HUES48 (cell line): ENCODE data around the gene LPCAT1.
"Not testable (repeated sequence)": the region's sequence is repeated elsewhere in the genome, so short reads cannot be mapped to it uniquely, and the experiment has no call there.

Experiments
- H3K27ac ChIP-seq: one replicate; pipeline ENCODE4 v1.7.0; 2013; ENCODE audit warnings: low read depth, low read length, inconsistent platforms
- H3K27me3 ChIP-seq: 2 replicates; pipeline ENCODE4 v1.6.1; 2013; ENCODE audit warnings: mild to moderate bottlenecking, low read length; ENCODE audit not compliant: control insufficient read depth, insufficient read depth
- H3K36me3 ChIP-seq: 2 replicates; pipeline ENCODE4 v1.6.1; 2013; ENCODE audit warnings: low read length; ENCODE audit not compliant: control insufficient read depth, insufficient read depth
- H3K4me1 ChIP-seq: 2 replicates; pipeline ENCODE4 v1.6.1; 2013; ENCODE audit warnings: mild to moderate bottlenecking, low read length; ENCODE audit not compliant: control insufficient read depth, insufficient read depth
- H3K4me3 ChIP-seq: 2 replicates; pipeline ENCODE4 v1.5.1; 2013; ENCODE audit warnings: mild to moderate bottlenecking, low read depth, low read length
- H3K9ac ChIP-seq: 2 replicates; pipeline ENCODE4 v1.6.1; 2013; ENCODE audit warnings: mild to moderate bottlenecking, low read depth, low read length, moderate library complexity
- H3K9me3 ChIP-seq: 2 replicates; pipeline ENCODE4 v1.6.1; 2013; ENCODE audit warnings: low read length; ENCODE audit not compliant: control insufficient read depth, insufficient read depth

The LPCAT1 gene

DNA sequence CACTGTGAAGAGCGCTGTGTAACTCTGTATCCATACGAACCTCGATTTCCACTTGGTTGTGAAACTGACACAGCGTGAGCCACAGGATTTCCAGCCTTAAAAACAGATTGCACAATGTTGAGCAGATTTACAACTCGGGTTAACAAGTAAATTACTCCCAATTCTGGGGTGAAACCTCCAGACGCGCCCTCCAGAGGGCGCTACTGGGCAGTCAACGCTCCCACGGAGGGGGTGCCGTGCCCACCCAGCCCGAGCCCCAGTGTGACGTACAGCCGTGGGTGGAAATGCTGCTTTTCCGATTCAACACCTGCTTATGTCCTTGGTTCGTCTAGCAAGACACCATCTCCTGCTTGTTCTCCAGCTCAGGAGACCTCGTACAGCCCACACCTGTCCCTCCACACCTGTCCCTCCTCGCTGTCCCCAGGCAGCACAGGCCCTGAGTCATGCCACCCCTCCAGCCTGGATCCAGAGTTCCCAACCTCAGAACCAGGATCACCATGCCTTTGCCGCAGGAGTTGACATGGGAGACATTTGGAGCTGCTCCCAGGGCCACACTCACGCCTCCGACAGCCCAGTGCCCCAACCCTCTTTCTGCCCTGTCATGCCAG is 44.1 kb downstream of the LPCAT1 start:
- no peak overlapping the region for H3K4me3 ChIP-seq
- H3K9ac ChIP-seq: no peak overlapping the region
- H3K9me3 ChIP-seq: no peaks in the 10 kb centered on the region
- no peak overlapping the region for H3K27ac ChIP-seq
- H3K36me3 ChIP-seq: peaks cover 78% of the 10 kb centered on the region
- no peaks in the 10 kb centered on the region for H3K4me1 ChIP-seq
- no peaks in the 10 kb centered on the region for H3K27me3 ChIP-seq

DNA sequence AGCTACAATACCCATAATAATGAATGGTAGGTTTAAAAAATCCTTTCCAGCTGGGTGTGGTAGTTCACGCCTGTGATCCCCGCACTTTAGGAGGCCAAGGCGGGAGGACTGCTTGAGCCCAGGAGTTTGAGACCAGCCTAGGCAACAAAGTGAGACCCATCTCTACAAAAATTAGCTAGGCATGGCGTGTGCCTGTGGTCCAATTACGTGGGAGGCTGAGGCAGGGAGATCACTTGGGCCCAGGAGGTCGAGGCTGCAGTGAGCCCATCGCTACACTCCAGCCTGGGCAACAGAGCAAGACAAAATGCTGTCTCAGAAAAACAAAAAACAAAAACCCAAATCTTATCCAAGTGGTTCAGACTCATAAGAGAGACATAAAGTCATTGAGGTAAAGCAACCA is 44.7 kb downstream of the LPCAT1 start:
- Histone ChIP-seq H3K9me3 (no peaks in the 10 kb centered on the region), H3K4me3 (no peak overlapping the region), H3K36me3 (peaks cover 80% of the 10 kb centered on the region), H3K27ac (no peak overlapping the region), H3K4me1 (no peaks in the 10 kb centered on the region), H3K27me3 (no peaks in the 10 kb centered on the region), H3K9ac (no peak overlapping the region)

- Histone ChIP-seq H3K4me1 (no peaks in the 10 kb centered on the region), H3K9ac (no peak overlapping the region), H3K27me3 (no peaks in the 10 kb centered on the region), H3K36me3 (peaks cover 80% of the 10 kb centered on the region), H3K27ac (no peak overlapping the region), H3K4me3 (no peak overlapping the region), H3K9me3 (no peaks in the 10 kb centered on the region)
Measured at GRCh38 chr5:1478271-1479035, 45.3 kb downstream of the LPCAT1 start.

DNA sequence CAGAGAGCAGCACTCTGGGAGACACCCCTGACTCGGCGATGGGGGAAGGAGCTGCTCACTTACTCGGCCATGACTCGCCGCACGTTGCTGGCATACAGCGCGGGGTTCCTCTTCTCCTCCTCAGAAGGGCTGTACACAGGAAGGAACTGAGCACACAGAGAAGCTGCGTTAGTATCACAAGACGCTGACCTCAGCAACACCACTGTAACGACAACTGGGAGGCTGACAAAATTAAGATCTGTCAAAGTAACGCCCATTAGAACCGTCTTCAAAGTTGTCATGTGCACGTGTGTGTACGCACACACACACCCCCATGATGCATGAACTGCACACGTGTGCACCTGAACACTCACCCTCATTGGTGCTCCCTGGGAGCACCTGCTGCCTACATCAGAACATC is 46.4 kb downstream of the LPCAT1 start:
- Histone ChIP-seq H3K36me3 (peaks cover 83% of the 10 kb centered on the region), H3K9ac (no peak overlapping the region), H3K4me1 (no peaks in the 10 kb centered on the region), H3K9me3 (no peaks in the 10 kb centered on the region), H3K27me3 (no peaks in the 10 kb centered on the region), H3K27ac (no peak overlapping the region), H3K4me3 (no peak overlapping the region)

DNA sequence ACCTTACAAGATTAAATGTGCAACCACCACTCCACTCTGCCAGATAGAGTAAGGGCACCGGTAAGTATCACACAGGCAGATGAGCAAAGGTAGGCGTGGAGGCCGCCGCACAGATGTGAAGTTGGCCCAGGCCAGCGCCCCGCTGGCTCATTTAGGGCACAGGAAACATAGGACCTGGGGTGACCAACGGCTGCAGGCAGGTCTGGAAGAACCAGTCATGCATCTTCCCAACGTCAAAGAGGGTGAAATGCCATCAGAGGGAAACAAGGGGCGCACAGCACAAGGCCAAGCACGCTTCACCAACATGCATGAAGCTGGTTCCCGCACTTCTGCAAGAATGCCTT is 46.8 kb downstream of the LPCAT1 start:
- Histone ChIP-seq H3K27me3 (no peaks in the 10 kb centered on the region), H3K9me3 (no peaks in the 10 kb centered on the region), H3K27ac (no peak overlapping the region), H3K4me3 (no peak overlapping the region), H3K9ac (no peak overlapping the region), H3K36me3 (peaks cover 85% of the 10 kb centered on the region), H3K4me1 (no peaks in the 10 kb centered on the region)

- H3K4me1 ChIP-seq: no peaks in the 10 kb centered on the region
- no peak overlapping the region for H3K4me3 ChIP-seq
- no peak overlapping the region for H3K9ac ChIP-seq
- H3K9me3 ChIP-seq: no peaks in the 10 kb centered on the region
- no peaks in the 10 kb centered on the region for H3K27me3 ChIP-seq
- peaks cover 85% of the 10 kb centered on the region for H3K36me3 ChIP-seq
- no peak overlapping the region for H3K27ac ChIP-seq
Measured at GRCh38 chr5:1476181-1476966, 47.4 kb downstream of the LPCAT1 start.

DNA sequence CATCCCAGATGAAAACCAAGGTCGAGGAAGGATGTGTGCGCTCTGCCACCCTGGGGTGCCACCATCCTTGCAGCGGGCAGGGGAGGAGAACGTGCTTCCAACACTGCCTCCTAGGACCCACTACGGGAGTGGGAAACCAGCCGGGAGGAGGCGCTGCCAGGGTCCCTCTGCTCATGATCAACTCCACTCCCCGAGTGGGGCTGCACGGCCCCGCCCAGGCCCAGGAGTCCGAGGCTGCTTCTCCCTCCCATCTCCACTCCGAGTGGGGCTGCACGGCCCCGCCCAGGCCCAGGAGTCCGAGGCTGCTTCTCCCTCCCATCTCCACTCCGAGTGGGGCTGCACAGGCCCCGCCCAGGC is 48.2 kb downstream of the LPCAT1 start:
- not testable (repeated sequence) for H3K4me3 ChIP-seq, H3K27me3 ChIP-seq, H3K9ac ChIP-seq, H3K4me1 ChIP-seq, H3K9me3 ChIP-seq, H3K27ac ChIP-seq
- H3K36me3 ChIP-seq: peaks cover 89% of the 10 kb centered on the region

GRCh38 chr5:1474866-1475543 is 48.8 kb downstream of the LPCAT1 start:
- Histone ChIP-seq H3K9ac (no peak overlapping the region), H3K27ac (no peak overlapping the region), H3K4me3 (no peak overlapping the region), H3K9me3 (no peaks in the 10 kb centered on the region), H3K27me3 (no peaks in the 10 kb centered on the region), H3K4me1 (no peaks in the 10 kb centered on the region), H3K36me3 (peaks cover 92% of the 10 kb centered on the region)

- Histone ChIP-seq H3K36me3 (peaks cover 93% of the 10 kb centered on the region), H3K4me1 (no peaks in the 10 kb centered on the region), H3K27me3 (no peaks in the 10 kb centered on the region), H3K9me3 (no peaks in the 10 kb centered on the region), H3K4me3 (no peak overlapping the region), H3K9ac (no peak overlapping the region), H3K27ac (no peak overlapping the region)
Measured at GRCh38 chr5:1474183-1474839, 49.4 kb downstream of the LPCAT1 start.

DNA sequence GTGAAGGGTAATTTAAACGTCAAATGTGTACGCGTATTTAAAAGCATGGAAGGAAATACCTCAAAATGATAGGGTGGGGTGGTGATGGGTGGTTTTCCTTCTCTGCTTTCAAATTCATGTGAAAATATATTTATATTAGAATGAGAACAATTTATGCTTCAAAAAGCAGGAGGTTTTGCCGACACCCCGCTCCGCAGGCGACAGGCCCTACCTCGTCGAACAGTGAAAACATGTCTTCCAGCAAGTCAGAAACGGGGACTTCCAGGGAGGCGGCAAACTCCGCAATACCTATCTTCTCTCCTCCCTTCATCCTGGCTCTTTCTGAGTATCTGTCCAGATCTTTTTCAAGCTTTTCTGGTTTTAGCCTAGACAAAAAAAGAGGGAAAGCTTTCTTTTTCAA is 50.0 kb downstream of the LPCAT1 start:
- Histone ChIP-seq H3K27me3 (no peaks in the 10 kb centered on the region), H3K36me3 (peaks cover 92% of the 10 kb centered on the region), H3K4me1 (no peaks in the 10 kb centered on the region), H3K27ac (no peak overlapping the region), H3K9ac (no peak overlapping the region), H3K4me3 (no peak overlapping the region), H3K9me3 (no peaks in the 10 kb centered on the region)
